Measurements from ENCODE around the gene SLC25A10. TPM values are rescaled to one million over a fixed set of nuclear protein-coding genes. Genes with fewer than 3 reads are reported as not detected.

SLC25A10 gene
- total RNA-seq, 1 experiment from 2014 or later: 46.8 TPM

- no peak for DNase-seq (ENCODE audit: low spot score)
- Histone ChIP-seq H3K9me3 (ENCODE audit: low read depth, low read length, poor library complexity, severe bottlenecking) (no peaks in the 10 kb centered on the region), H3K27ac (ENCODE audit: low read depth, low read length, poor library complexity, severe bottlenecking) (no peak overlapping the region), H3K4me1 (ENCODE audit: insufficient read depth, low read length, poor library complexity, severe bottlenecking) (peaks cover 3% of the 10 kb centered on the region), H3K27me3 (replicated peaks; ENCODE audit: insufficient read depth, low read depth, low read length, poor library complexity) (no peaks in the 10 kb centered on the region), H3K4me3 (ENCODE audit: low read depth, low read length, poor library complexity, severe bottlenecking) (no peak overlapping the region), H3K36me3 (ENCODE audit: insufficient read depth, low read length, poor library complexity, severe bottlenecking) (peaks cover 80% of the 10 kb centered on the region)
- CTCF ChIA-PET: interaction anchor here (0.6 kb wide), 1 partner anchor 10 kb away, joined by 4 read pairs; no protein-coding TSS in a partner anchor
- POLR2A ChIA-PET (ENCODE audit: low non-redundant PET): no interaction called here
- TF ChIP-seq, protein P1, sequence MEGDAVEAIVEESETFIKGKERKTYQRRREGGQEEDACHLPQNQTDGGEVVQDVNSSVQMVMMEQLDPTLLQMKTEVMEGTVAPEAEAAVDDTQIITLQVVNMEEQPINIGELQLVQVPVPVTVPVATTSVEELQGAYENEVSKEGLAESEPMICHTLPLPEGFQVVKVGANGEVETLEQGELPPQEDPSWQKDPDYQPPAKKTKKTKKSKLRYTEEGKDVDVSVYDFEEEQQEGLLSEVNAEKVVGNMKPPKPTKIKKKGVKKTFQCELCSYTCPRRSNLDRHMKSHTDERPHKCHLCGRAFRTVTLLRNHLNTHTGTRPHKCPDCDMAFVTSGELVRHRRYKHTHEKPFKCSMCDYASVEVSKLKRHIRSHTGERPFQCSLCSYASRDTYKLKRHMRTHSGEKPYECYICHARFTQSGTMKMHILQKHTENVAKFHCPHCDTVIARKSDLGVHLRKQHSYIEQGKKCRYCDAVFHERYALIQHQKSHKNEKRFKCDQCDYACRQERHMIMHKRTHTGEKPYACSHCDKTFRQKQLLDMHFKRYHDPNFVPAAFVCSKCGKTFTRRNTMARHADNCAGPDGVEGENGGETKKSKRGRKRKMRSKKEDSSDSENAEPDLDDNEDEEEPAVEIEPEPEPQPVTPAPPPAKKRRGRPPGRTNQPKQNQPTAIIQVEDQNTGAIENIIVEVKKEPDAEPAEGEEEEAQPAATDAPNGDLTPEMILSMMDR (conservative IDR thresholded peaks at IDR 0.05; ENCODE audit: low read depth, low read length): no peak
- TF ChIP-seq EZH2 (IDR thresholded peaks at IDR 0.05; ENCODE audit: borderline replicate concordance, low read depth, low read length, poor library complexity, severe bottlenecking): no peak
- intact Hi-C loops (cut with micrococcal nuclease; ENCODE audit: unreplicated experiment): no loop called here
- no TSS peak for BruUV-seq (replicated peaks)
These were observed 22.0 kb upstream of the SLC25A10 start for GRCh38 chr17:81690066-81690465.

DNA sequence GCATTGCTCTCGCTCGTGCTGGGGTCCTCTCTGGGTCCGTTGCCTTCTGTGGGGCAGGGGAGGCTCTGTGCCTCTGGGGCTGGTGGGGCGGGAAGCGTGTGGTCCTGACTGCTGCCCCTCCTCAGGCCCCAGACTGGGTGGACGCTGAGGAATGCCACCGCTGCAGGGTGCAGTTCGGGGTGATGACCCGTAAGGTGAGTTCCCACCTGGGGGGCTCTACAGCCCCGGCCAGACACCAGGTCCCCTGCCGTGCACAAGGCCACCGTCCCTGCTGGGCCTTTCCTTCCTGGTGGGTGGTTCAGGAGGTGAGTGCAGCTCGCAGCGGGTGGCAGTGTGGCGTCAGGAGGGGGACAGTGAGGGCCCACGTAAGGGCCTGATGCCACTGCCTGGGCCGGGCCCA lies 21.5 kb upstream of the SLC25A10 start:
- Histone ChIP-seq H3K9me3 (ENCODE audit: low read depth, low read length, poor library complexity, severe bottlenecking) (no peaks in the 10 kb centered on the region), H3K36me3 (ENCODE audit: insufficient read depth, low read length, poor library complexity, severe bottlenecking) (peaks cover 84% of the 10 kb centered on the region), H3K27me3 (replicated peaks; ENCODE audit: insufficient read depth, low read depth, low read length, poor library complexity) (no peaks in the 10 kb centered on the region), H3K4me1 (ENCODE audit: insufficient read depth, low read length, poor library complexity, severe bottlenecking) (no peaks in the 10 kb centered on the region), H3K4me3 (ENCODE audit: low read depth, low read length, poor library complexity, severe bottlenecking) (no peak overlapping the region), H3K27ac (ENCODE audit: low read depth, low read length, poor library complexity, severe bottlenecking) (no peak overlapping the region)
- intact Hi-C loops (cut with micrococcal nuclease; ENCODE audit: unreplicated experiment): no loop called here
- ChIA-PET CTCF (no interaction called here), POLR2A (ENCODE audit: low non-redundant PET) (no interaction called here)
- TF ChIP-seq, protein P1 (conservative IDR thresholded peaks at IDR 0.05; ENCODE audit: low read depth, low read length): no peak
- TF ChIP-seq EZH2 (IDR thresholded peaks at IDR 0.05; ENCODE audit: borderline replicate concordance, low read depth, low read length, poor library complexity, severe bottlenecking): no peak
- BruUV-seq (replicated peaks): no TSS peak
- DNase-seq (ENCODE audit: low spot score): no peak

GRCh38 chr17:81691196-81691595 lies 20.9 kb upstream of the SLC25A10 start:
- no TSS peak for BruUV-seq (replicated peaks)
- Histone ChIP-seq H3K27me3 (replicated peaks; ENCODE audit: insufficient read depth, low read depth, low read length, poor library complexity) (no peaks in the 10 kb centered on the region), H3K4me1 (ENCODE audit: insufficient read depth, low read length, poor library complexity, severe bottlenecking) (no peaks in the 10 kb centered on the region), H3K4me3 (ENCODE audit: low read depth, low read length, poor library complexity, severe bottlenecking) (no peak overlapping the region), H3K27ac (ENCODE audit: low read depth, low read length, poor library complexity, severe bottlenecking) (no peak overlapping the region), H3K9me3 (ENCODE audit: low read depth, low read length, poor library complexity, severe bottlenecking) (no peaks in the 10 kb centered on the region), H3K36me3 (ENCODE audit: insufficient read depth, low read length, poor library complexity, severe bottlenecking) (peaks cover 85% of the 10 kb centered on the region)
- TF ChIP-seq EZH2 (IDR thresholded peaks at IDR 0.05; ENCODE audit: borderline replicate concordance, low read depth, low read length, poor library complexity, severe bottlenecking): no peak
- TF ChIP-seq, protein P1 (conservative IDR thresholded peaks at IDR 0.05; ENCODE audit: low read depth, low read length): no peak
- ChIA-PET POLR2A (ENCODE audit: low non-redundant PET) (no interaction called here), CTCF (no interaction called here)
- intact Hi-C loops (cut with micrococcal nuclease; ENCODE audit: unreplicated experiment): no loop called here
- no peak for DNase-seq (ENCODE audit: low spot score)

All from A673 (cell line).